ENCODE data around the gene NUBPL. TPM values are rescaled to one million over a fixed set of nuclear protein-coding genes. Genes with fewer than 3 reads are reported as not detected.

The NUBPL gene
- total RNA-seq, 3 donors from 2014 or later: 12.0 to 14.2 (median 12.1) TPM

- Mint-ChIP-seq H3K27me3 (ENCODE audit: low read depth) (peaks cover 16% of the 10 kb centered on the region), H3K4me1 (ENCODE audit: low read depth) (peaks cover 23% of the 10 kb centered on the region), H3K9me3 (no peaks in the 10 kb centered on the region), H3K4me3 (peak overlapping the region; percentile 96), H3K36me3 (ENCODE audit: insufficient read depth) (no peaks in the 10 kb centered on the region)
- DNase-seq (no peak), ATAC-seq (peak in 1 of 2 donors; percentile 2)
Measured at GRCh38 chr14:31560759-31561154, 447 bp upstream of the NUBPL start.

- no peak for ATAC-seq
- no peaks in the 10 kb centered on the region for H3K9me3 Mint-ChIP-seq
- no peaks in the 10 kb centered on the region for H3K27me3 Mint-ChIP-seq (ENCODE audit: low read depth)
- no peak overlapping the region for H3K4me3 Mint-ChIP-seq
- no peak for DNase-seq
- peaks cover 32% of the 10 kb centered on the region for H3K4me1 Mint-ChIP-seq (ENCODE audit: low read depth)
- peaks cover 6% of the 10 kb centered on the region for H3K36me3 Mint-ChIP-seq (ENCODE audit: insufficient read depth)
Measured at GRCh38 chr14:31564194-31564593, 3.0 kb downstream of the NUBPL start.

- ATAC-seq (no peak), DNase-seq (no peak)
- no peaks in the 10 kb centered on the region for H3K9me3 Mint-ChIP-seq
- H3K27me3 Mint-ChIP-seq (ENCODE audit: low read depth): no peaks in the 10 kb centered on the region
- H3K4me3 Mint-ChIP-seq: no peak overlapping the region
- H3K36me3 Mint-ChIP-seq (ENCODE audit: insufficient read depth): peaks cover 12% of the 10 kb centered on the region
- H3K4me1 Mint-ChIP-seq (ENCODE audit: low read depth): peaks cover 20% of the 10 kb centered on the region
Measured at GRCh38 chr14:31566456-31566855, 5.3 kb downstream of the NUBPL start.

- no peaks in the 10 kb centered on the region for H3K27me3 Mint-ChIP-seq (ENCODE audit: low read depth)
- DNase-seq: no peak
- no peak for ATAC-seq
Measured at GRCh38 chr14:31567655-31568054, 6.5 kb downstream of the NUBPL start.

GRCh38 chr14:31568161-31568560 is 7.0 kb downstream of the NUBPL start:
- H3K9me3 Mint-ChIP-seq: no peaks in the 10 kb centered on the region
- peaks cover 13% of the 10 kb centered on the region for H3K4me1 Mint-ChIP-seq (ENCODE audit: low read depth)
- H3K27me3 Mint-ChIP-seq (ENCODE audit: low read depth): no peaks in the 10 kb centered on the region
- ATAC-seq (no peak), DNase-seq (no peak)
- H3K4me3 Mint-ChIP-seq: no peak overlapping the region
- H3K36me3 Mint-ChIP-seq (ENCODE audit: insufficient read depth): peaks cover 18% of the 10 kb centered on the region

More at GRCh38 chr14:31567655-31568054, 6.5 kb downstream of the NUBPL start:
- peaks cover 15% of the 10 kb centered on the region for H3K36me3 Mint-ChIP-seq (ENCODE audit: insufficient read depth)
- H3K4me1 Mint-ChIP-seq (ENCODE audit: low read depth): peaks cover 16% of the 10 kb centered on the region
- H3K4me3 Mint-ChIP-seq: no peak overlapping the region
- no peaks in the 10 kb centered on the region for H3K9me3 Mint-ChIP-seq

GRCh38 chr14:31568671-31569070 is 7.5 kb downstream of the NUBPL start:
- peaks cover 9% of the 10 kb centered on the region for H3K4me1 Mint-ChIP-seq (ENCODE audit: low read depth)
- H3K36me3 Mint-ChIP-seq (ENCODE audit: insufficient read depth): peaks cover 22% of the 10 kb centered on the region
- H3K27me3 Mint-ChIP-seq (ENCODE audit: low read depth): no peaks in the 10 kb centered on the region
- H3K4me3 Mint-ChIP-seq: no peak overlapping the region
- DNase-seq: no peak
- ATAC-seq: no peak
- H3K9me3 Mint-ChIP-seq: no peaks in the 10 kb centered on the region

GRCh38 chr14:31572955-31573354 is 11.8 kb downstream of the NUBPL start:
- H3K27me3 Mint-ChIP-seq (ENCODE audit: low read depth): no peaks in the 10 kb centered on the region
- DNase-seq (no peak), ATAC-seq (no peak)
- H3K9me3 Mint-ChIP-seq: no peaks in the 10 kb centered on the region
- peaks cover 4% of the 10 kb centered on the region for H3K4me1 Mint-ChIP-seq (ENCODE audit: low read depth)
- H3K4me3 Mint-ChIP-seq: no peak overlapping the region
- H3K36me3 Mint-ChIP-seq (ENCODE audit: insufficient read depth): peaks cover 28% of the 10 kb centered on the region

- DNase-seq (no peak), ATAC-seq (peak in 1 of 2 donors; percentile 27)
- Mint-ChIP-seq H3K36me3 (ENCODE audit: insufficient read depth) (peaks cover 21% of the 10 kb centered on the region), H3K9me3 (no peaks in the 10 kb centered on the region), H3K4me3 (no peak overlapping the region), H3K4me1 (ENCODE audit: low read depth) (no peaks in the 10 kb centered on the region), H3K27me3 (ENCODE audit: low read depth) (no peaks in the 10 kb centered on the region)
Measured at GRCh38 chr14:31576949-31577348, 15.7 kb downstream of the NUBPL start.

GRCh38 chr14:31578266-31578665 is 17.1 kb downstream of the NUBPL start:
- H3K9me3 Mint-ChIP-seq: no peaks in the 10 kb centered on the region

GRCh38 chr14:31578792-31579501 is 17.7 kb downstream of the NUBPL start:
- ATAC-seq (no peak), DNase-seq (no peak)
- Mint-ChIP-seq H3K4me3 (no peak overlapping the region), H3K36me3 (ENCODE audit: insufficient read depth) (peaks cover 13% of the 10 kb centered on the region), H3K9me3 (no peaks in the 10 kb centered on the region), H3K4me1 (ENCODE audit: low read depth) (no peaks in the 10 kb centered on the region), H3K27me3 (ENCODE audit: low read depth) (no peaks in the 10 kb centered on the region)

More at GRCh38 chr14:31578266-31578665, 17.1 kb downstream of the NUBPL start:
- Mint-ChIP-seq H3K36me3 (ENCODE audit: insufficient read depth) (peaks cover 14% of the 10 kb centered on the region), H3K4me1 (ENCODE audit: low read depth) (no peaks in the 10 kb centered on the region), H3K4me3 (no peak overlapping the region), H3K27me3 (ENCODE audit: low read depth) (no peaks in the 10 kb centered on the region)
- ATAC-seq: no peak
- no peak for DNase-seq

- no peaks in the 10 kb centered on the region for H3K9me3 Mint-ChIP-seq
- H3K4me3 Mint-ChIP-seq: no peak overlapping the region
- DNase-seq (no peak), ATAC-seq (no peak)
- H3K4me1 Mint-ChIP-seq (ENCODE audit: low read depth): no peaks in the 10 kb centered on the region
- peaks cover 16% of the 10 kb centered on the region for H3K36me3 Mint-ChIP-seq (ENCODE audit: insufficient read depth)
- H3K27me3 Mint-ChIP-seq (ENCODE audit: low read depth): no peaks in the 10 kb centered on the region
Measured at GRCh38 chr14:31580234-31580633, 19.0 kb downstream of the NUBPL start.

- Mint-ChIP-seq H3K9me3 (no peaks in the 10 kb centered on the region), H3K27me3 (ENCODE audit: low read depth) (no peaks in the 10 kb centered on the region), H3K4me3 (no peak overlapping the region), H3K36me3 (ENCODE audit: insufficient read depth) (peaks cover 18% of the 10 kb centered on the region), H3K4me1 (ENCODE audit: low read depth) (no peaks in the 10 kb centered on the region)
- ATAC-seq (no peak), DNase-seq (no peak)
Measured at GRCh38 chr14:31582286-31582691, 21.1 kb downstream of the NUBPL start.

GRCh38 chr14:31582836-31583452 is 21.7 kb downstream of the NUBPL start:
- Mint-ChIP-seq H3K9me3 (no peaks in the 10 kb centered on the region), H3K36me3 (ENCODE audit: insufficient read depth) (peaks cover 14% of the 10 kb centered on the region), H3K4me3 (no peak overlapping the region), H3K27me3 (ENCODE audit: low read depth) (no peaks in the 10 kb centered on the region), H3K4me1 (ENCODE audit: low read depth) (no peaks in the 10 kb centered on the region)
- DNase-seq: no peak
- ATAC-seq: no peak

- no peaks in the 10 kb centered on the region for H3K27me3 Mint-ChIP-seq (ENCODE audit: low read depth)
- no peak for ATAC-seq
- no peaks in the 10 kb centered on the region for H3K9me3 Mint-ChIP-seq
Measured at GRCh38 chr14:31590206-31590605, 29.0 kb downstream of the NUBPL start.

GRCh38 chr14:31592122-31592521 is 30.9 kb downstream of the NUBPL start:
- ATAC-seq (no peak), DNase-seq (no peak)
- Mint-ChIP-seq H3K4me1 (ENCODE audit: low read depth) (no peaks in the 10 kb centered on the region), H3K27me3 (ENCODE audit: low read depth) (no peaks in the 10 kb centered on the region), H3K36me3 (ENCODE audit: insufficient read depth) (peaks cover 14% of the 10 kb centered on the region), H3K4me3 (no peak overlapping the region), H3K9me3 (no peaks in the 10 kb centered on the region)

More at GRCh38 chr14:31590206-31590605, 29.0 kb downstream of the NUBPL start:
- no peak for DNase-seq
- H3K4me1 Mint-ChIP-seq (ENCODE audit: low read depth): no peaks in the 10 kb centered on the region
- no peak overlapping the region for H3K4me3 Mint-ChIP-seq
- H3K36me3 Mint-ChIP-seq (ENCODE audit: insufficient read depth): peaks cover 21% of the 10 kb centered on the region
